ENCODE data around the gene TBC1D20.
A peak's percentile ranks its signal among the peaks of the same experiment; 100 is the strongest.

TBC1D20 gene

GRCh38 chr20:474581-474980 lies 12.2 kb upstream of the TBC1D20 start:
- H3K4me3 ChIP-seq (replicated peaks in 1 of 2; ENCODE audit: low read depth in 2 of 2, low read length in 2 of 2): no peak overlapping the region
- no peak for TF ChIP-seq CTCF (IDR thresholded peaks at IDR 0.05; ENCODE audit: low read depth, low read length)
- DNase-seq (ENCODE audit: low read depth in 2 of 2): no peak

GRCh38 chr20:472889-473292 lies 10.6 kb upstream of the TBC1D20 start:
- H3K4me3 ChIP-seq (replicated peaks in 1 of 2; ENCODE audit: low read depth in 2 of 2, low read length in 2 of 2): no peak overlapping the region
- DNase-seq (ENCODE audit: low read depth in 2 of 2): no peak
- no peak for TF ChIP-seq CTCF (IDR thresholded peaks at IDR 0.05; ENCODE audit: low read depth, low read length)

- no peak overlapping the region for H3K4me3 ChIP-seq (replicated peaks in 1 of 2; ENCODE audit: low read depth in 2 of 2, low read length in 2 of 2)
- TF ChIP-seq CTCF (IDR thresholded peaks at IDR 0.05; ENCODE audit: low read depth, low read length): no peak
- no peak for DNase-seq (ENCODE audit: low read depth in 2 of 2)
These were observed 10.0 kb upstream of the TBC1D20 start for GRCh38 chr20:472137-472846.

GRCh38 chr20:469746-470490 lies 7.6 kb upstream of the TBC1D20 start:
- DNase-seq (ENCODE audit: low read depth in 2 of 2): no peak
- no peak for TF ChIP-seq CTCF (IDR thresholded peaks at IDR 0.05; ENCODE audit: low read depth, low read length)
- no peak overlapping the region for H3K4me3 ChIP-seq (replicated peaks in 1 of 2; ENCODE audit: low read depth in 2 of 2, low read length in 2 of 2)

- TF ChIP-seq CTCF (IDR thresholded peaks at IDR 0.05; ENCODE audit: low read depth, low read length): no peak
- DNase-seq (ENCODE audit: low read depth in 2 of 2): no peak
- no peak overlapping the region for H3K4me3 ChIP-seq (replicated peaks in 1 of 2; ENCODE audit: low read depth in 2 of 2, low read length in 2 of 2)
These were observed 5.4 kb upstream of the TBC1D20 start for GRCh38 chr20:467755-468154.

GRCh38 chr20:461254-462198 lies 807 bp downstream of the TBC1D20 start:
- TF ChIP-seq CTCF (IDR thresholded peaks at IDR 0.05; ENCODE audit: low read depth, low read length): no peak
- peak overlapping the region; percentile 78 to 80 for H3K4me3 ChIP-seq (replicated peaks in 1 of 2; ENCODE audit: low read depth in 2 of 2, low read length in 2 of 2)
- peak; percentile 52 to 59 for DNase-seq (ENCODE audit: low read depth in 2 of 2)
